Kidney (tissue), 14 donors: Measurements from ENCODE around the gene HOXC9. TPM values are rescaled to one million over a fixed set of nuclear protein-coding genes. Genes with fewer than 3 reads are reported as not detected.
A peak's percentile ranks its signal among the peaks of the same experiment; 100 is the strongest.

ENCODE experiments used
- DNase-seq, 5 donors: peaks; one replicate each; pipeline ENCODE4 v3.0.0-alpha.2; 2013 to 2020
- FAIRE-seq: peaks from 2 replicates; lab custom pipeline; 2012; peaks lifted over from hg19 to GRCh38; lab: Jason Lieb, UNC
- H3K27ac ChIP-seq, 2 donors: one replicate each; pipeline ENCODE4 v1.7.0; 2013; ENCODE audit warnings: low read depth in 2 of 2, low read length in 2 of 2, inconsistent platforms in 1 of 2
- H3K27me3 ChIP-seq: one replicate; pipeline ENCODE4 v1.7.1; 2013; ENCODE audit warnings: low read length, inconsistent platforms; ENCODE audit not compliant: control insufficient read depth, insufficient read depth
- H3K36me3 ChIP-seq, 3 donors: one replicate each; pipeline versions ENCODE4 v1.7.0 to v1.7.1; 2013; ENCODE audit warnings: low read length in 3 of 3, control low read depth in 1 of 3, inconsistent platforms in 1 of 3; ENCODE audit not compliant: insufficient read depth in 3 of 3, control insufficient read depth in 2 of 3
- H3K4me1 ChIP-seq, 3 donors: one replicate each; pipeline versions ENCODE4 v1.7.0 to v1.7.1; 2013; ENCODE audit warnings: low read length in 3 of 3, inconsistent platforms in 1 of 3, low read depth in 1 of 3; ENCODE audit not compliant: control insufficient read depth in 2 of 3, insufficient read depth in 2 of 3
- H3K4me3 ChIP-seq, 3 donors: one replicate each; pipeline versions ENCODE4 v1.7.0 to v1.8.1; 2013; ENCODE audit warnings: low read length in 3 of 3, control low read depth in 1 of 3, inconsistent platforms in 1 of 3
- H3K9ac ChIP-seq, 3 donors: one replicate each; pipeline versions ENCODE4 v1.7.0 to v1.7.1; 2013; ENCODE audit warnings: low read length in 3 of 3, control low read depth in 1 of 3, inconsistent platforms in 1 of 3
- H3K9me3 ChIP-seq, 3 donors: one replicate each; pipeline versions ENCODE4 v1.7.0 to v1.7.1; 2013; ENCODE audit warnings: low read length in 3 of 3, control low read depth in 1 of 3, inconsistent platforms in 1 of 3; ENCODE audit not compliant: control insufficient read depth in 2 of 3, insufficient read depth in 1 of 3
- CTCF ChIP-seq: IDR thresholded peaks from 3 replicates; pipeline ENCODE4 v1.5.1; 2012; ENCODE audit warnings: mild to moderate bottlenecking, moderate library complexity, borderline replicate concordance; ENCODE audit not compliant: insufficient read depth; ENCODE audit errors: extremely low read depth
- intact Hi-C: fragments of 100-400 bp; cut with DNase I; formaldehyde crosslinking; loops from one replicate; pipeline ENCODE4 v1.11.1; 2022
- polyA plus RNA-seq: library from polyadenylated mRNA; stranded (reverse); fragments of 350-450 nt; fragmentation: Illumina TruSeq; extraction: RNeasy Lipid Tissue Mini Kit (QIAGEN cat#74804); gene quantifications from one replicate; pipeline ENCODE4 v1.2.3, GENCODE V29; 2014; ENCODE audit warnings: low read depth, low replicate concordance; ENCODE audit not compliant: insufficient read depth
- total RNA-seq: library from RNA; stranded (reverse); fragmentation: NEBNext Ultra II Directional; extraction: Animal tissue kit (Norgen Biotek cat#: 25700); gene quantifications from one replicate; pipeline ENCODE4 v1.2.1, GENCODE V29; 2021
- donor health status: control.
- donor health status: control.
- donor health status: control.
- donor health status: control.
- donor health status: control.
- donor health status: DM: yes; HTN: yes; CAD: no.
- donor health status: Normal renal cell carcinoma (clear cell type).

Gene HOXC9
- total and polyA plus RNA-seq, 2 donors from 2014 or later, result 11.7 to 16.5 TPM

GRCh38 chr12:54030889-54031471 lies 31.0 kb downstream of the HOXC9 start:
- Histone ChIP-seq H3K4me1 (peaks cover 9 to 20% (median 9%) of the 10 kb centered on the region in 3 donors), H3K4me3 (no peak overlapping the region), H3K9ac (no peak overlapping the region), H3K27ac (no peak overlapping the region), H3K27me3 (peaks cover 3% of the 10 kb centered on the region), H3K9me3 (no peaks in the 10 kb centered on the region), H3K36me3 (peaks cover 0 to 4% (median 0%) of the 10 kb centered on the region in 3 donors)
- peak in 3 of 5 donors; percentile 60 to 86 (median 75) for DNase-seq
- FAIRE-seq, result no peak
- TF ChIP-seq CTCF, result no peak
- intact Hi-C loops, result loop anchor here (10.0 kb wide), 1 partner anchor 104 kb away; no protein-coding TSS in a partner anchor

- Histone ChIP-seq H3K4me3 (no peak overlapping the region), H3K27ac (no peak overlapping the region), H3K9ac (no peak overlapping the region), H3K9me3 (no peaks in the 10 kb centered on the region), H3K4me1 (peaks cover 4 to 22% (median 10%) of the 10 kb centered on the region in 3 donors), H3K27me3 (no peaks in the 10 kb centered on the region), H3K36me3 (peaks cover 0 to 4% (median 0%) of the 10 kb centered on the region in 3 donors)
- FAIRE-seq (no peak), DNase-seq (peak in 1 of 5 donors; percentile 69)
- TF ChIP-seq CTCF, result no peak
- intact Hi-C loops, result loop anchor here (10.0 kb wide), 1 partner anchor 103 kb away; no protein-coding TSS in a partner anchor
These were observed 31.5 kb downstream of the HOXC9 start for GRCh38 chr12:54031480-54031879.

GRCh38 chr12:54032086-54032619 lies 32.2 kb downstream of the HOXC9 start:
- FAIRE-seq (no peak), DNase-seq (peak in 1 of 5 donors; percentile 57)
- TF ChIP-seq CTCF, result no peak
- Histone ChIP-seq H3K4me3 (no peak overlapping the region), H3K36me3 (peaks cover 0 to 4% (median 0%) of the 10 kb centered on the region in 3 donors), H3K27ac (no peak overlapping the region), H3K9ac (no peak overlapping the region), H3K4me1 (peaks cover 2 to 28% (median 14%) of the 10 kb centered on the region in 3 donors), H3K9me3 (no peaks in the 10 kb centered on the region), H3K27me3 (no peaks in the 10 kb centered on the region)
- intact Hi-C loops, result loop anchor here (10.0 kb wide), 1 partner anchor 103 kb away; no protein-coding TSS in a partner anchor
